Activated CD4-positive, CD25-positive, alpha-beta regulatory T cell treated with anti-CD3 and anti-CD28 coated beads, Interleukin-2, amount 50 U/mL, for 16 hours (primary cell): ENCODE measurements around the gene SLC15A4.
"Not testable (repeated sequence)": the region's sequence is repeated elsewhere in the genome, so short reads cannot be mapped to it uniquely, and the experiment has no call there.

Experiments
- DNase-seq: peaks from one replicate; pipeline ENCODE4 v3.0.0-alpha.2; 2020; ENCODE audit warnings: low read depth, low spot score

The SLC15A4 gene

DNA sequence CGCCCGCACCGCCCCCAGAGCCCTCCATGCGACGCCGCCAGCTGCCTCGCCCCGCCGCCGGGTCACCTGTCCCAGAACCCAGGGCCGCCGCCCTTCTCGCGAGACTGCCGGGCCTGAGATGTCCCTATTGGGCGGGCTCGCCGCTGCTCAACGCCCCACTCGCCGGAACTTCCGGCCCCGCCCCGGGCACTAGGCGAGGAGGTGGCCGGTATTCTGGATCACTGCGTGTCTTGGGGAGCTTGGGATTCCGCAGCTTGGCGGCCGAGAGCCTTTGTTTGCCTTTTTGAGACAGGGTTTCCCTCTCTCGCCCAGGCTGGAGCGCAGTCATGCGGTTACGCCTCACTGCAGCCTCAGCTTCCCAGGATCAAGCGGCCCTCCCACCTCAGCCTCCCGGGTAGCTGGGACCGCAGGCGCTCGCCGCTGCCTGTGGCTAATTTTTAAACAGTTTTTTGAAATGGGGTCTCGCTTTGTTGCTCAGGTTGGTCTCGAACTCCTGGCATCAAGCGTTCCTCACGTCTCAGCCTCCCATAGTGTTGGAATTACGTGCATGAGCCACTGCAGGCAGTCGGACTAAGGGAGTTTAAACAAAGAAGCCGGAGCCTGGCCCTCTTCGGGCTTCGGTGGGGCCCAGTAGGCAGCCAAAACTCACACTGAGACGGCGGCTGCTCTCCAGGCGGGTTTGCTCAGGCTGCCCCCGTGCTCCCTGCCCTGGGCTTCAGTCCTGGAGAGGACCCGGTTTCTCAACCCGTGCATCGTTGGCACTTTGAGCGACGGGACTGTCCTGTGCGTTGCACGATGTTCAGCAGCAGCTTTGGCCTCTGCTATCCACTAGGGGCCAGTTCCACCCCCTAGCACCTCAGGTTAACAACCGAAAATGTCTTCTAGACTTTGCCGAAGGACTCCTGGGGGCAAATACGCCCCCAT is at the start of gene SLC15A4:
SLC15A4 (minus strand) TSS at position 43 of the 924 bp plus-strand sequence; CDS start at position 28, 15 bp downstream.
- DNase-seq, result peak; percentile 81

DNA sequence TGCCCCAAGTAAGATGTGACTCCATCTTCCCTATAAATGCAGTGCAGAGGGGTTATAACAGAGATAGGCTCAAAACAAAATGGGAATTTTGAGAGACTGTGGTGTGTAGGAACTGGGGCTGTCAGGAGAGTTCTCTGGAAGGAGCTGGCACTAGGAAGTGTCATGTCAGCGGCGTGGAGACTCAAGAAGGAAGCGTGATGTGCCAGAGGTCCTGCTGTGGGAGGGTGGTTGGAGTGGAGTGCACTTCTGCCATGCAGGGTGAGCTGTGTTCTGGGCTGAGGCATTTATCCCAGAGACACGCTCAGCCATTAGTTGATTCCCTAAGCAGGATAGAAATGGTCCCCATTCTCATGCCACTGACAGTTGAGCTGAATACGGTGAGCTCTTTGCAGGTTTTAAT is 48.5 kb upstream of the SLC15A4 start:
- DNase-seq, result no peak

DNA sequence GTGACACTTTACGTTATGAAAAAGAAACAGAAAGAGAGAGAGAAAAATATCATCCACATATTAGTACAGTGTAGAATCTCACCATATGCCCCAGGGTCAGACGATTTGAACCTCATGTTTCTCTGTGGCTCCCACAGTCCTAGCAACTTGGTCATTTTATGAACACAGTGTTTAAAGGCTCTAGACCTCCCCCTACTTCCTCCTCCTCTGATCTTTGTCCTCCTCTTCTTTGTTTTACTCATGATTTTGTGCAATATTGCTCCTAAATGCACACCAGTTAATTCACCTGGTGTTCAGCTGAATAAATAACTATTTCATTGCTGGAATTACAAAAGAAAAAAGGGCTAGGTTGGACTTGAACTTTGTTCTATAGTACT is 47.7 kb upstream of the SLC15A4 start:
- no peak for DNase-seq

DNA sequence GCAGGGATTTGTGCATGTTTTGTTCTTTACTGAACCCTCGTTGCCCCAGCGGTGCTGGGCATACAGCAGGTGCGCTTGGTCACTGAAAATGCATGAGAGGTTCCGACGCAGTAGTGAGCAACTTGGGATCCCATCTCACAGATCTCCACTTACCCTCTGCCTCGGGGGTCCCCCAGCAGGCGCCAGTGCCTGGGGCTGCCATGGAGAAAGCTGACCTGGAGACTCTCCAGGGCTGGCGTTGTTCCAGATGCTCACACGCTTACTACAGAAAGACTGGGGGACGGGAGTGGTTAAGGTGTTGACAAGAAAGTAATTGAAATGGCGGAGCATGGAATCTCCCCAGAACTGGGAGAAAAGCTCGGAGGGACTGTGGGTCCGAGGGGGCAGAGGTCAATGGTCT is 43.7 kb upstream of the SLC15A4 start:
- DNase-seq, result no peak

DNA sequence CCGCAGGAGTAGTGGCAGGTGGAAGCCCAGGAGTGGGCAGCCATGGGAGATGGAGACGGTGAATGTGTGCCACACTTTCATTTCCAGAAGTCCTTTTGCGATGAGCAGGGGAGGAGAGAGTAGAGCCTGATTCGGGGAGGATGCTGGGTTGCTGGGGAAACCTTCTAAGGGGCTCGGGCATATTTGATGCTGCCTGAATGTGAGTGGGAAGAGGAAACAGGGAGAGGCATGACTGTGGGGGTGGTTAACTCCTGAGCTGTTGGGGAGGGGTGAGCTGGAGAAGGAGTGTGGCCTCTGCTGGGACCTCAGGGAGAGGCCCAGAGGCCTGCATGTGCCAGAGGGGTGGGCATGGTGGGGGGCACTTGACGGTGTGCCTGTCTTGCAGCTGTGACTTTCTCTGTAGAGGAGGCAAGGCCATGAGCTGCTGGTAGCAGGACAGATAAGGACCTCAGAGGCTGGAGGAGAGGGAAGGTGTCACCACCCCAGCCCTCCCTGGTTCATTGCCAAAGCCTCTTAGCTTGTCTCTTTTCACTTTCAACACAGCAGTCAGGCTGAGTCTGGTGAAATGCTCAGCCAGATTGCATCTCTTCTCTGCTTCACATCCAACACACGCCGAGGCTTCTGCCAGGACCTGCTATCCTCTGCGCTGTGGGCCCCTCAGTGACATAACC is 40.9 kb upstream of the SLC15A4 start:
- DNase-seq, result no peak

DNA sequence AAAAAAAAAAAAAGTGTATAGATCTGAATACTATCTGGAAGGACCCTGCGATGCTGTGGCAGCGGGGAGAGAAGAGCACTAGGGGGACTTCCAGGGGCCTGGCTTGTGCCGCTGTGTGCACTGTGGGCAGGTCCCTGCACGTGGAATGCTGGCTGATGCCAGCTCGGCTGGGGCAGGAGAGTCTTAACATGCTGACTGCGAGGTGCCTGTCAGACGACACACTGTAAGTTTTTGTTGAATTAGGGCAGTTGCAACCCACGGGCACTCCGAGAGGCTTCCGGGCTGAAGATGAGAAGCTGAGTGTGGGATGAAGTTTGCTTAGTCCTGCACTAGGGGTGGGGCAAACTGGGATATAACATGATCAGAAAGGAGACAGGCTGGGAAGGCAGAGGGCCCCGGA is 40.2 kb upstream of the SLC15A4 start:
- DNase-seq, result no peak

DNA sequence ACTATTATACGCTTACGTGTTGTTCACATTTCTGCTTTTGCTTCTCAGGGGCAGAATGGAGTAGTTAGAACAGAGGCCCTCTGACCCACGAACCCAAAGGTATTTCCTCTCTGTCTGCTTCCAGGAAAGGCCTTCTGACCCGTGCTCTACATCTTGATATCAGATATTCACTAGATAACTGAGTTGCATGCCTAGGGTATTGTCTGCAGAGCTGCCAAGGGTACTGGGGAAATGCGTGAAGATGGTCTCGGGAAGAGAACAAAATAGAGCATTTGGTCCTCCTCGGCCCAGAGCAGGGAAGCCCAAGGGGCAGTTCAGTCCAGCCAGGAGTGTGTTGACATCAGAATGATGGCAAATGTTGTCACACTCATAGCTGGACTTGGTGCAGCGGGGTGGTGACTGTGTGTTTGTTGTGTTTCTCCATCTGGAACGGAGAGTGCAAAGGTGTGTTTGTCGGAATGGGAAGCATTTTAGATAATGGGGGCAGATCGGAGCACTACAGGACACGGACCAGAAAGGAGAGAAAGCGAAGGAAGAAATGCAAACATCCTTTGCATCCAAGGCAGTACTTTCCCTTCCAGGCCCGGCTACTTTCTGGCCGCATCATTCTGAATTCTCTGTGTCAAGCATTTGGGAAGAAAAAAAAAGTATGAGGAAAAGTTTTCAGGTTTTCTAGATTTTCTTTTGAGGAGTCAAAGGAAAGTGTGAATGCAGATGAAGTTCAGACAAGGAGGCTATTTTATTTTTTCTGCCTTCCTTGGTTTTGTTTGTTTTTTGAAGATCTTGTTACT is 37.7 kb upstream of the SLC15A4 start:
- no peak for DNase-seq

DNA sequence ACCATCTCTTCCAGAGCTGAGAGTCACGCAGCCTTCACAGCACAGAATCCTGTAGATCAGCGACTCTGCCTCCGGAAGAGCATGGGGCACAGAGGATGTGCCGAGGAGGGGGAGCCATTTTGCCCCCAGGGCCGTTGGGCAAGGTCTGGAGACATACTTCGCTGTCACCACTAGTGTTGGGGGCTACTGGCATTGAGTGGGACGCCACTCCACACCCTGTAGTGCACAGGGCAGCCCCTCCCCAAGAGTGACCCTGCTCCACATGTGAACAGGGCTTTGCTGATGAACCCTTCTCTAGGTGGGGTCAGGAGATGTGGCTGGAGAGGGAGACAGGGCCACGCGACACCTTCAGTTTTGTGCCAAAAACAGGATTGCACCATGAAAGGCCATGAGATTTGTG is 35.6 kb upstream of the SLC15A4 start:
- no peak for DNase-seq

DNA sequence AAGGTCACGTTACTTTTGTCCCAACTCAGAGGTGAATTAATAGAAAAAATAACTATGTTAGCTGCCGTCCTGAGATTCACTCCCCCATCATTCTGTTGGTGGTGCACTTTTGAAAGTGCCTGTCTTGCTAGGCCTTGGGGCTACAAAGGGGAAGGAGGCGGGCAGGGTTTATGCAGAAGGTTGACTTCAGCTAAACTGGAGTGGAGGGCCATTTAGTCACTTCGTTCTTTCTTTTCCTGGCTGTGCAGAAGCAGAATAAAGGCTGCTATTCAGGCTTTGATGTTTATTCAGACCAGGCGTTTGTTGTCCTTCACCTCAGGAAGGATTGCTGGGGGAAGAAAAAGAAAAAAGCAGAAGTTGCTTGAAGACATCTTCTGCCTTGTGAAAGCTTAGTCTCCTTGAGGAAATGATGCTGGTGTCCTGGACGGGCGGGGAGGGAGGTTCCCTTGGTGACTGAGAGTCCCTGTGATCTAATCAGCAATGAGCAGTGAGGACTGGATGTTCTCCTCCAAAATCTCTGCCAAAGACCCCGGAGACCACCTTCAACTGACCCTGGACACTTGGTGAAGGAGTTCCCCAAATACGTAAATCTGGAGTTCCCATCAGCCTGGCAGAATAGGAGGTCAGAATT is 33.5 kb upstream of the SLC15A4 start:
- DNase-seq, result no peak

DNA sequence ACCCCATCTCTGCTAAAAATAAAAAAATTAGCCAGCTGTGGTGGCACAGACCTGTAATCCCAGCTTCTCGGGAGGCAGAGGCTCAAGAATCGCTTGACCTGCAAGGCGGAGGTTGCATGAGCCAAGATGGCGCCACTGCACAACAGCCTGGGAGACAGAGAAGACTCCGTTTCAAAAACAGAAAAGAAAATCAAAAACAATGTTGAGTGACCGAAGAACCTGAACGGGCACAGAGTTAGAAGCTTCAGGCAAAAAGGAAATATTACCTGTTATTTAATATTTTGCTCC is 33.0 kb upstream of the SLC15A4 start:
- no peak for DNase-seq

DNA sequence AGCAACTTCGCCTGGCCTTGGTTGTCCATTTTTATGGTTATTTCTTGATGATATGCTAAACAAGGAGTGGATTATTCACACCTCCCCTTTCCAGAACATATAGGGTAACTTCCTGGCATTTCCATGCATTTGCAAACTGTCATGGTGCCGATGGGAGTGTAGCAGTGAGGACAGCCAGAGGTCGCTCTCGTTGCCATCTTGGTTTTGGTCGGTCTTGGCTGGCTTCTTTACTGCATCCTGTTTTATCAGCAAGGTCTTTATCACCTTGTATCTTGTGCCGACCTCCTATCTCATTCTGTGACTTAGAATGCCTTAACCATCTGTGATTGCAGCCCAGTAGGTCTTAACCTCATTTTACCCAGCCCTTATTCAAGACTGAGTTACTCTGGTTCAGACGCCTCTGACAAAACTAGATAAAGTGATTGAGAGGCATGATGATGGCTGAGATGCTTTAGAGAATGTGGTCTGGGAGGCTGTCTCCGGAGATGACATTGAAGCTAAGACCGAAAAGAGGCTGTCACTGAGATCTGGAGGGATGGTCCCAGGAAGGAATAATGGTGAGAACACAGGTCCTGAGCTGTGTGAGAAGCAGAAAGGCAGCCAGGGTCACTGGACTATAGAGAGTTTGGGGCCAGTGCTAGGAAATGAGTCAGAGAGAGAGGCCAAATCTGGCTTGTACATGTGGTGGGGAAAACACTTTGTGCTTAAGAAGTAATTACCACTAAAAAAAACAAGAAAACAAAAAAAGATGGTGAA is 32.5 kb upstream of the SLC15A4 start:
- DNase-seq, result no peak

DNA sequence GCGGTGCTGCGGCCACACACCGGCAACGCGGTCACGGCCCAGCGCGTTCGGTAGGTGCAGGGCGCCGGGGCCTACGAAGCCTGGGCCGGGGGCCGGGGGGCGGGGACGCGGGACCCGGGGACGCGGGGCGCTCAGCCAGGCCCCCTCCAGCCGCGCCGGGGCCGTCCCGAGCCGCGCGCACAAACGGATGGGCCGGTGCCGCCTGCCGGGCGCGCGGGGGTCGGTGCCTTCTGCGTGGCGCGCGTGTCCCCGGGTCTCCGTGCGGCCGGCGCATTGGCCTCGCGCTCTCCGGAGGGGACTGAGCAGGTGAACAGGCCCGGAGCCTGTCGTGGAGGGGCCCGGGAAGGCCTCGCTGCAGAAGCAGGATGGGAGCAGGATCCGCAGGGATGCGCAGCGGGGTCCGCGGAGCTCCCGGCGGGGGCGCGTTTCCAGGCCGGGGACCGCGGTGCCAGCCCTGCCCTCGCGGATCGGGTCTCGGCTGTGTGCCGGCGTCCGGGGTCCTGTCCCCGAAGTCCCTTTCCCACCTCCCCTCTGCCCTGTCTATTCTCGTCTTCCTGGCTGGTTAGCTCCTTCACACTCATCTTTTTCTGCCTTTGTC is 29.9 kb upstream of the SLC15A4 start:
- no peak for DNase-seq

DNA sequence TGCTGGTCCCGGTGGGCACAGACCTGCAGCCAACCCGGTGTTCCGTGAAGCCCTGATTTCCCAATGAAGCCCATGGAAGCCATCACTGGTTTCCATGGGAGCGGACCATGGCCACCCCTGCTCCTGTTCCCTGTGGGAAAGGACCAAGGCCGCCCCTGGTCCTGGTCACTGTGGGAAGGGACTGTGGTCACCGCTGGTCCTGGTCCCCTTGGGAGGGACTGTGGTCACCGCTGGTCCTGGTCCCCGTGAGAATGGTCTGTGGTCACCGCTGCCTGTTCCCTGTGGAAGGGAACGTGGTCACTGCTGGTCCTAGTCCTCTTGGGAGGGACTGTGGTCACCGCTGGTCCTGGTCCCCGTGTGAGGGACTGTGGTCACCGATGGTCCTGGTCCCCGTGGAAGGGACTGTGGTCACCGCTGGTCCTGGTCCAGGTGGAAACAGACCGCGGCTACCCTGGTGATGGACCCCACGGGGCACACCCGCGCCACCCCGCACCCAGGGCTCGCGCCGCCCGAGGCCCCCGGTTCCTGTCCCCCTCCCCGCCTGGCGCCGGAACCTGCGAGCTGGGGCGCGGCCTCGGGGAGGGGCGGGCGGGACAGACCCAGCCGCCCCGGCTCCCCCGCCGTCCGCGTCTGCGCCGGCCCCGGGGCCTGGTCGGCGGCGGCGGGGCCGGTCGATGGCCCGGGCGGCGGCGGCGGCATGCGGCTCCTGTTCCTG is 29.3 kb upstream of the SLC15A4 start, which contains the start of gene GLT1D1:
GLT1D1 (plus strand) TSS at position 594 of the 715 bp plus-strand sequence; CDS start at position 698, 104 bp downstream.
- DNase-seq, result no peak

DNA sequence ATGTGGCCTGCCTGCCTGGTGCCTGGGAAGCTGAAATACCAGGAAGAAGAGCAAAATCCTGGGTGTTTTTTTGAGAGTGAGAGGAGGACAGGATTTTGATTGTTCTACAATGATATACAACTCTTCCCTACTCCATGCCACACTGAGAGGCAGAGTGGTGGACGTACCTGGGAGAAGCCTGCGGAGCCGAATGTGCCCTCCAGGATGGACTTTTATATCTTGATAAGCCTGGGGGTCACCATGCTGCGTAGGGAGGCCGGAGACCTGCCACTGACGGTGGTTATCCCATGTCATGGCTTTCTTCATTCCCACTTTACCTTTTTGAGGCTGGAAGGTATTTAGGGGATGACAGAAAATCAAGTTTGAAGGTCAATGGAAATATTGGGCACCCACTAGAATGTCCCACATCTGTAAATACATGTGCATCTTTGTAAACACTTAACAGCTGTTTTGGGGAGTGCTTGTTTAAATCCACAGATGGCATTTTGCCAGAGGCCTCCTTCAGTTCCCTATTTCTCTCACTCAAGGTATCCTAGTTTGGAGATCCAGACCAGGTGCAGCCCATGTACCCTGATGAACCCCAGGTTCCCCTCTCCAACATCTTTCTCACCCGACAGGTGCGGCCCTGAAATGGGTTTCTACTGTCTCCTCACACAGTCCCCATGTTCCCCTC is 28.4 kb upstream of the SLC15A4 start:
- DNase-seq, result no peak

DNA sequence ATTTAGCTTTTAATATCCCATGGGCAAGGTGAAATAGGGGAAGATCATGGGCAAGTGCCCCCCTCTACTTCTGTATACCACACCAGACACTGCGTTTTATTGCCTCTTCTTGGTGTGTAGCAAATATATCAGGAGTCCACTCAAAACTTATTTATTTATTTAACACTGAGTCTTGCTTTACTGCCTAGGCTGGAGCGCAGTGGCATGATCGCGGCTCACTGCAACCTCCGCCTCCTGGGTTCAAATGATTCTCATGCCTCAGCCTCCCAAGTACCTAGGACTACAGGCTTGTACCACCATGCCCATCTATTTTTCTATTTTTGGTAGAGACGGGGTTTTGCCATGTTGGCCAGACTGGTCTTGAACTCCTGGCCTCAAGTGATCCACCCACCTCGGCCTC is 27.7 kb upstream of the SLC15A4 start:
- DNase-seq, result not testable (repeated sequence)

DNA sequence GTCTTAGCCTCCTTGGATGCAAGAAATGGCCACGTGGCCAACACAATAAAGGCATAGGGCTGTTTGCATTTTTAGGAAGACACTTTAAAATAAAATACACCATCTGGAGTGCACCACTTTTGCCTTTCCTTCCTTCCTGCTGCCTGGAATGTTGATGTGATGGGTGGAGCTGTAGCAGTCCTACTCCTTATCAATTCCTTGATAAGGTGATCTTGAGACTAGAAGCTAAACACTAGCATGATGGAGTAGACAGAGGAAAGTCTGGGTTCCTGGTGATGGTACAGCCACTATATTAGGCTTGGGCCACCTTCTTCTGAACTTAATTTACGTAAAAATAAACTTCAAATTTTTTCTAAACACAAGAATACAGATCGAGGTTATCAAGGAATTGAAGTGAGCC is 26.6 kb upstream of the SLC15A4 start:
- DNase-seq, result no peak

DNA sequence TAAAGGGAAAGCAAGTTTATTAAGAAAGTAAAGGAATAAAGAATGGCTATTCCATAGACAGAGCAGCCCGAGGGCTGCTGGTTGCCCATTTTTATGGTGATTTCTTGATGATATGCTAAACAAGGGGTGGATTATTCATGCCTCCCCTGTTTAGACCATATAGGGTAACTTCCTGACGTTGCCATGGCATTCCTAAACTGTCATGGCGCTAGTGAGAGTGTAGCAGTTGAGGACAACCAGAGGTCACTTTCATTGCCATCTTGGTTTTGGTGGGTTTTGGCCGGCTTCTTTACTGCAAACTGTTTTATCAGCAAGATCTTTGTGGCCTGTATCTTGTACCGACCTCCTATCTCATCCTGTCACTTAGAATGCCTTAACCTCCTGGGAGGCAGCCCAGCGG is 26.0 kb upstream of the SLC15A4 start:
- not testable (repeated sequence) for DNase-seq

DNA sequence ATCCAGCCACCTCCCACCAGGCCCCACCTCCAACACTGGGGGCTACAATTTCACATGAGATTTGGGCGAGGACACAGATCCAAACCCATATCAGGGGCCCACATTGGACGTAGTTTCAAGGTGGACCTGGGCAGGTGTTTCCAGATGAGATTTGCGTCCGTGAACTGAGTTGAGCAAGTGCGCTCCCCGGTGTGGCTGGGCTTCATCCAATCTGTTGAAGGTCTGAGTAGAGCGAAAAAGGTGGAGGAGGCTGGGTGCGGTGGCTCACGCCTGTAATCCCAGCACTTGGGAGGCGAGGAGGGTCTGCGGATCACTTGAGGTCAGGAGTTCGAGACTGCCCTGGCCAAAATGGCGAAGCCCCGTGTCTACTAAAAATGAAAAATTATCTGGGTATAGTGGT is 24.6 kb upstream of the SLC15A4 start:
- DNase-seq, result no peak

DNA sequence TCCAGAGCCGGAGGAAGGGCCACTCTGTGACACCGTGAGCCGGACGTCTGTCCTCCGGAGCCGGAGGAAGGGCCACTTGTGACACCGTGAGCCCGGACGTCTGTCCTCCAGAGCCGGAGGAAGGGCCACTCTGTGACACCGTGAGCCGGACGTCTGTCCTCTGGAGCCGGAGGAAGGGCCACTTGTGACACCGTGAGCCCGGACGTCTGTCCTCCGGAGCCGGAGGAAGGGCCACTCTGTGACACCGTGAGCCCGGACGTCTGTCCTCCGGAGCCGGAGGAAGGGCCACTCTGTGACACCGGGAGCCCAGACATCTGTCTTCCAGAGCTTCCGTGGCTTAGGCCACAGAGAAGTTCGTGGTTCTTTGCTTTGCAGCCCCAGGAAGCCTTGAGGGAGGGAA is 22.9 kb upstream of the SLC15A4 start:
- not testable (repeated sequence) for DNase-seq
